Ishikawa (cell line): ENCODE data around the gene CCDC92B.
A peak's percentile ranks its signal among the peaks of the same experiment; 100 is the strongest.

Experiments used
- CEBPB ChIP-seq: IDR thresholded peaks from 2 replicates; pipeline ENCODE4 v1.6.1; 2012
- CREB1 ChIP-seq: IDR thresholded peaks from 2 replicates; pipeline ENCODE4 v1.6.1; 2012; ENCODE audit warnings: low read depth
- EGR1 ChIP-seq: IDR thresholded peaks from 2 replicates; pipeline ENCODE4 v1.6.1; 2012
- EP300 ChIP-seq: IDR thresholded peaks from 2 replicates; pipeline ENCODE4 v1.6.1; 2012; ENCODE audit warnings: borderline replicate concordance
- FOXM1 ChIP-seq: IDR thresholded peaks from 2 replicates; pipeline ENCODE4 v1.6.1; 2012; ENCODE audit warnings: low read depth, borderline replicate concordance
- MAX ChIP-seq: IDR thresholded peaks from 2 replicates; pipeline ENCODE4 v1.6.1; 2012
- NFIC ChIP-seq: IDR thresholded peaks from 2 replicates; pipeline ENCODE4 v1.6.1; 2012
- RAD21 ChIP-seq: IDR thresholded peaks from 2 replicates; pipeline ENCODE4 v1.6.1; 2012; ENCODE audit warnings: low read depth
- REST ChIP-seq: IDR thresholded peaks from 2 replicates; pipeline ENCODE4 v1.6.1; 2012; ENCODE audit warnings: low read depth, mild to moderate bottlenecking
- TAF1 ChIP-seq: IDR thresholded peaks from 2 replicates; pipeline ENCODE4 v1.6.1; 2012; ENCODE audit warnings: low read depth, mild to moderate bottlenecking
- TCF12 ChIP-seq: IDR thresholded peaks from 2 replicates; pipeline ENCODE4 v1.6.1; 2012; ENCODE audit warnings: low read depth
- TEAD4 ChIP-seq: IDR thresholded peaks from 2 replicates; pipeline ENCODE4 v1.6.1; 2012
- USF1 ChIP-seq: IDR thresholded peaks from 2 replicates; pipeline ENCODE4 v1.6.1; 2012
- YY1 ChIP-seq: IDR thresholded peaks from 2 replicates; pipeline ENCODE4 v1.6.1; 2012; ENCODE audit warnings: low read depth
- ZBTB7A ChIP-seq: IDR thresholded peaks from 2 replicates; pipeline ENCODE4 v1.6.1; 2012; ENCODE audit warnings: low read depth

Gene CCDC92B

GRCh38 chr17:2731807-2732206 is 17.6 kb downstream of the CCDC92B start:
- TF ChIP-seq YY1 (no peak), TEAD4 (no peak), TCF12 (no peak), NFIC (no peak), EGR1 (no peak), REST (no peak), USF1 (no peak), EP300 (no peak), FOXM1 (no peak), ZBTB7A (no peak), TAF1 (no peak), CREB1 (no peak), MAX (no peak), RAD21 (no peak), CEBPB (no peak)

- TF ChIP-seq YY1 = no peak
- no peak for TF ChIP-seq USF1
- TF ChIP-seq RAD21 = no peak
- no peak for TF ChIP-seq EP300
- TF ChIP-seq TEAD4 = no peak
- no peak for TF ChIP-seq TAF1
- no peak for TF ChIP-seq TCF12
- TF ChIP-seq CREB1 = no peak
- TF ChIP-seq CEBPB = no peak
- TF ChIP-seq EGR1 = no peak
Observed at GRCh38 chr17:2730764-2731353, 18.6 kb downstream of the CCDC92B start.

GRCh38 chr17:2724784-2725164 is 24.7 kb downstream of the CCDC92B start:
- TF ChIP-seq NFIC (no peak), MAX (peak; percentile 91), CEBPB (no peak)

GRCh38 chr17:2723997-2724783 is 25.3 kb downstream of the CCDC92B start:
- TF ChIP-seq CEBPB (no peak), USF1 (no peak), NFIC (no peak), TCF12 (no peak), EGR1 (no peak), REST (no peak), YY1 (no peak), ZBTB7A (no peak), EP300 (no peak), TAF1 (no peak), RAD21 (no peak), CREB1 (no peak), MAX (no peak), FOXM1 (no peak)

- TF ChIP-seq YY1 (no peak), TEAD4 (no peak), CEBPB (no peak), TCF12 (no peak), TAF1 (no peak), USF1 (no peak), CREB1 (no peak), FOXM1 (no peak), MAX (no peak), NFIC (no peak), ZBTB7A (no peak), EP300 (no peak), EGR1 (no peak), RAD21 (no peak), REST (no peak)
Observed at GRCh38 chr17:2723505-2723996, 25.9 kb downstream of the CCDC92B start.
